Kidney capillary endothelial cell (primary cell): Measurements from ENCODE around the gene TSGA10.
"Not testable (repeated sequence)": the region's sequence is repeated elsewhere in the genome, so short reads cannot be mapped to it uniquely, and the experiment has no call there.

ENCODE experiments used
- DNase-seq: peaks from one replicate; pipeline ENCODE4 v3.0.0-alpha.2; 2018; ENCODE audit warnings: low spot score

TSGA10 gene

GRCh38 chr2:99154643-99155536 lies at the start of gene TSGA10, which contains the start of gene LIPT1:
Gene TSGA10 (minus strand): TSS chr2:99154942. CDS start chr2:99109439, 45,503 bp downstream.
Gene LIPT1 (plus strand): TSS chr2:99154967. CDS start chr2:99161958, 6,991 bp downstream.
- peak; percentile 79 for DNase-seq

- no peak for DNase-seq
These were observed 47.4 kb upstream of the TSGA10 start for GRCh38 chr2:99201959-99202678.

- no peak for DNase-seq
These were observed 45.5 kb upstream of the TSGA10 start for GRCh38 chr2:99200076-99200800.

- no peak for DNase-seq
These were observed 43.5 kb upstream of the TSGA10 start for GRCh38 chr2:99198103-99198841.

GRCh38 chr2:99192364-99192763 lies 37.6 kb upstream of the TSGA10 start:
- not testable (repeated sequence) for DNase-seq

GRCh38 chr2:99190548-99190947 lies 35.8 kb upstream of the TSGA10 start:
- DNase-seq: no peak

GRCh38 chr2:99188357-99188756 lies 33.6 kb upstream of the TSGA10 start:
- no peak for DNase-seq

- no peak for DNase-seq
These were observed 32.3 kb upstream of the TSGA10 start for GRCh38 chr2:99187011-99187410.

- DNase-seq: no peak
These were observed 30.1 kb upstream of the TSGA10 start for GRCh38 chr2:99184811-99185210.

- DNase-seq: no peak
These were observed 28.3 kb upstream of the TSGA10 start for GRCh38 chr2:99183025-99183424.

- DNase-seq: peak; percentile 19
These were observed 26.9 kb upstream of the TSGA10 start for GRCh38 chr2:99181624-99182000.

- DNase-seq: peak; percentile 96
These were observed 26.2 kb upstream of the TSGA10 start, which contains the start of the genes MITD1 and MRPL30 for GRCh38 chr2:99180755-99181623. Gene MITD1 (minus strand): TSS chr2:99181058. CDS start chr2:99180981, 77 bp downstream. Gene MRPL30 (plus strand): TSS chr2:99181184. CDS start chr2:99186204, 5,020 bp downstream.

GRCh38 chr2:99171377-99172140 lies 16.8 kb upstream of the TSGA10 start:
- no peak for DNase-seq

GRCh38 chr2:99169534-99169933 lies 14.8 kb upstream of the TSGA10 start:
- DNase-seq: no peak

- no peak for DNase-seq
These were observed 11.5 kb upstream of the TSGA10 start for GRCh38 chr2:99166218-99166617.

- DNase-seq: no peak
These were observed 4.9 kb upstream of the TSGA10 start for GRCh38 chr2:99159594-99159993.

GRCh38 chr2:99158599-99158998 lies 3.9 kb upstream of the TSGA10 start:
- DNase-seq: no peak

GRCh38 chr2:99156891-99157290 lies 2.1 kb upstream of the TSGA10 start:
- no peak for DNase-seq

GRCh38 chr2:99153921-99154604 lies 679 bp downstream of the TSGA10 start:
- DNase-seq: no peak
